Hepatocyte (in vitro differentiated cells): ENCODE measurements around the gene CALU. TPM values are rescaled to one million over a fixed set of nuclear protein-coding genes. Genes with fewer than 3 reads are reported as not detected.

Source experiments
- DNase-seq: peaks from one replicate; pipeline ENCODE4 v3.0.0-alpha.2; 2016; ENCODE audit warnings: low spot score
- H2AFZ ChIP-seq: fragments of 200-600 bp; sonication (generic); 2 replicates; pipeline ENCODE4 v1.6.0; 2016; ENCODE audit warnings: antibody characterized with exemption, mild to moderate bottlenecking
- H3K27ac ChIP-seq: fragments of 200-600 bp; sonication (generic); 2 replicates; pipeline ENCODE4 v1.5.1; 2016; ENCODE audit warnings: mild to moderate bottlenecking
- H3K27me3 ChIP-seq: fragments of 200-600 bp; sonication (generic); 2 replicates; pipeline ENCODE4 v1.6.1; 2016
- H3K36me3 ChIP-seq: fragments of 200-600 bp; sonication (generic); replicated peaks from 2 replicates; pipeline ENCODE4 v1.5.1; 2016; ENCODE audit warnings: low read depth; ENCODE audit not compliant: insufficient read depth
- H3K4me1 ChIP-seq: fragments of 200-600 bp; sonication (generic); 2 replicates; pipeline ENCODE4 v1.5.1; 2016; ENCODE audit warnings: mild to moderate bottlenecking, moderate library complexity; ENCODE audit not compliant: insufficient read depth
- H3K4me2 ChIP-seq: fragments of 200-600 bp; sonication (generic); 2 replicates; pipeline ENCODE4 v1.6.0; 2016
- H3K4me3 ChIP-seq: fragments of 200-600 bp; sonication (generic); 2 replicates; pipeline ENCODE4 v1.5.1; 2016; ENCODE audit warnings: mild to moderate bottlenecking
- H3K79me2 ChIP-seq: fragments of 200-600 bp; sonication (generic); 2 replicates; pipeline ENCODE4 v1.6.0; 2017; ENCODE audit warnings: mild to moderate bottlenecking
- H3K9me2 ChIP-seq: fragments of 200-600 bp; sonication (generic); replicated peaks from 2 replicates; pipeline ENCODE4 v1.6.0; 2017; ENCODE audit warnings: mild to moderate bottlenecking; ENCODE audit not compliant: insufficient read depth
- H3K9me3 ChIP-seq: fragments of 200-600 bp; sonication (generic); 2 replicates; pipeline ENCODE4 v1.5.1; 2016; ENCODE audit warnings: low read depth, mild to moderate bottlenecking
- H4K20me1 ChIP-seq: fragments of 200-600 bp; sonication (generic); 2 replicates; pipeline ENCODE4 v1.6.0; 2016; ENCODE audit warnings: mild to moderate bottlenecking; ENCODE audit not compliant: insufficient read depth, poor library complexity, severe bottlenecking
- EZH2 ChIP-seq: fragments of 200-600 bp; sonication (generic); IDR thresholded peaks from 2 replicates; pipeline ENCODE4 v1.6.1; 2016; ENCODE audit warnings: antibody characterized with exemption, mild to moderate bottlenecking, borderline replicate concordance
- EZH2phosphoT487 ChIP-seq: fragments of 200-600 bp; sonication (generic); IDR thresholded peaks from one replicate; pipeline ENCODE4 v1.6.1; 2018; ENCODE audit warnings: antibody characterized with exemption, mild to moderate bottlenecking, low read depth, moderate library complexity; ENCODE audit not compliant: unreplicated experiment, severe bottlenecking
- WGBS: methylation state at CpG from one replicate; pipeline ENCODE4 v1.1.6; 2016; ENCODE audit warnings: low lambda C conversion rate; ENCODE audit errors: missing lambda C conversion rate; 5-methylcytosine and 5-hydroxymethylcytosine counted together
- polyA plus RNA-seq: library from polyadenylated mRNA; unstranded; fragments of >200 nt; fragmentation: Nextera tagmentation; extraction: Ambion mirVana; gene quantifications from 2 replicates; pipeline ENCODE4 v1.2.1, GENCODE V29; 2016
- total RNA-seq: library from RNA; depleted of rRNA; stranded (reverse); fragments of >200 nt; gene quantifications from 2 replicates; pipeline ENCODE4 v1.2.3, GENCODE V29; 2014
- TF ChIP-seq, protein P1 (sequence below): fragments of 200-600 bp; sonication (generic); IDR thresholded peaks from 2 replicates; pipeline ENCODE4 v1.5.1; 2016; ENCODE audit warnings: antibody characterized with exemption, mild to moderate bottlenecking; ENCODE audit not compliant: poor library complexity

Gene CALU
- total and polyA plus RNA-seq, 2 experiments from 2014 or later, result 248 to 291 TPM

DNA sequence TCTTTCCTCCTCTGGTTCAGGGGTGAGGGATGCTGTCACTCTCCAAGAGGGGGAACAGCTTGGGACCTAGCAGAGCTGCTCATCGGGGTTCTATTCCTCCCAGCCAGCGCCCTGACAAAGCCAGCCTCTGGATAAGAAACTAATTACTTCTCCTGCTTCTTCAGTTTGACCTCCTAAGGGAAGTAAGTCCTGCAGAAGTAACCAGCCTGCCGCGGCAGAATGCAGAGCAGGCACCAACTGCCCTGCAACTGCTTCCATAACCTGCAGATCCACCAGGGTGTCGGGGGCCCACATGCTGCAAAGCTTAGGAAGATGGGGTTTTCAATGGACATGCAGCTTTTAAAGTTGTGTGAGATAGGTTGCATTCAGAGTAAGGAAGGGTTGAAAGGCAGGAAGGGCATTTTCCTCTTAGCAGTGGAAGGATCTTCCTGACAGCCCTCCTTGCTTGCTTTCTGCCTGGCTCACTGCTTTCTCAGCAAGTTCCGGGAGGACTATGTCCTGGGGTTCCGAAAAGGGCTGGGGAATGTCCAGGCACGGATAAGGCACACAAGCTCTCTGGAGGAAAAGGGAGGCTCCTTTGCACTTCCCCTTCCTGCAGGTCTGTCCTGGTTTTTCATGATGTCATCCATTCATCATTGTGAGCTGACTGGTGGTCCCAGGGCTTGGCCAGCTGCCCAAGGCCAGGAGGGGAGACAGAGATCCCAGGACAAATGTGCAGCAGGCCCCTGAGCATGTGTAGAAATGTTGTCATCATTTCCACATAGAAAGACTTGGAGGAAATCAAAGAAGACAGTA, 24.3 kb upstream of the CALU start:
- Histone ChIP-seq H3K36me3 (no peaks in the 10 kb centered on the region), H4K20me1 (no peaks in the 10 kb centered on the region), H3K27ac (no peak overlapping the region), H3K4me1 (no peaks in the 10 kb centered on the region), H3K4me2 (no peak overlapping the region), H3K9me3 (no peaks in the 10 kb centered on the region), H3K4me3 (no peak overlapping the region), H3K27me3 (no peaks in the 10 kb centered on the region), H3K79me2 (no peaks in the 10 kb centered on the region), H2AFZ (no peak overlapping the region), H3K9me2 (no peaks in the 10 kb centered on the region)
- WGBS, result 87% methylated on average over 8 of the region's 8 CpGs
- no peak for DNase-seq
- no peak for TF ChIP-seq EZH2
- TF ChIP-seq, protein P1, sequence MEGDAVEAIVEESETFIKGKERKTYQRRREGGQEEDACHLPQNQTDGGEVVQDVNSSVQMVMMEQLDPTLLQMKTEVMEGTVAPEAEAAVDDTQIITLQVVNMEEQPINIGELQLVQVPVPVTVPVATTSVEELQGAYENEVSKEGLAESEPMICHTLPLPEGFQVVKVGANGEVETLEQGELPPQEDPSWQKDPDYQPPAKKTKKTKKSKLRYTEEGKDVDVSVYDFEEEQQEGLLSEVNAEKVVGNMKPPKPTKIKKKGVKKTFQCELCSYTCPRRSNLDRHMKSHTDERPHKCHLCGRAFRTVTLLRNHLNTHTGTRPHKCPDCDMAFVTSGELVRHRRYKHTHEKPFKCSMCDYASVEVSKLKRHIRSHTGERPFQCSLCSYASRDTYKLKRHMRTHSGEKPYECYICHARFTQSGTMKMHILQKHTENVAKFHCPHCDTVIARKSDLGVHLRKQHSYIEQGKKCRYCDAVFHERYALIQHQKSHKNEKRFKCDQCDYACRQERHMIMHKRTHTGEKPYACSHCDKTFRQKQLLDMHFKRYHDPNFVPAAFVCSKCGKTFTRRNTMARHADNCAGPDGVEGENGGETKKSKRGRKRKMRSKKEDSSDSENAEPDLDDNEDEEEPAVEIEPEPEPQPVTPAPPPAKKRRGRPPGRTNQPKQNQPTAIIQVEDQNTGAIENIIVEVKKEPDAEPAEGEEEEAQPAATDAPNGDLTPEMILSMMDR, result no peak
- no peak for TF ChIP-seq EZH2phosphoT487

GRCh38 chr7:128718967-128719642, 20.1 kb upstream of the CALU start:
- Histone ChIP-seq H3K27ac (no peak overlapping the region), H3K9me2 (no peaks in the 10 kb centered on the region), H3K27me3 (no peaks in the 10 kb centered on the region), H3K36me3 (no peaks in the 10 kb centered on the region), H2AFZ (no peak overlapping the region), H3K4me1 (no peaks in the 10 kb centered on the region), H3K4me2 (no peak overlapping the region), H4K20me1 (no peaks in the 10 kb centered on the region), H3K9me3 (no peaks in the 10 kb centered on the region), H3K4me3 (no peak overlapping the region), H3K79me2 (no peaks in the 10 kb centered on the region)
- WGBS, result 94% methylated on average over 6 of the region's 6 CpGs
- TF ChIP-seq EZH2, result no peak
- TF ChIP-seq, protein P1, result no peak
- TF ChIP-seq EZH2phosphoT487, result no peak
- no peak for DNase-seq

DNA sequence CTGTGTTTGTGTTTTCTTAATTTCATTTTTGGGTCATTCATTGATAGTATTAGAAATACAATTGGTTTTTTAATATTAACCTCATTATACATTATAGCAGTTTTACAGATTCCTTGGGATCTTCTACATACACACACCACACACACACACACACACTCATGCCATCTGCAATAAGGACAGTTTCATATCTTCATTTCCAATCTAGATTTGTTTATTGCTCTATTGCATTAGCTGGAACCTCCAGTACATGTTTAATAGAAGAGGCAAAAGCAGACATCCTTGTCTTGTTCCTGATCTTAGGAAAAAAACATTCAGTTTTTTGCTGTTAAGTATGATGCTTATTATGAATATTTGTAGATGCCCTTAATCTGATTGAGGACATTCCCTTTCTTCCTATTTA, 17.8 kb upstream of the CALU start:
- H3K79me2 ChIP-seq, result no peaks in the 10 kb centered on the region
- no peaks in the 10 kb centered on the region for H3K9me3 ChIP-seq
- H3K4me1 ChIP-seq, result no peaks in the 10 kb centered on the region
- H4K20me1 ChIP-seq, result no peaks in the 10 kb centered on the region
- DNase-seq, result no peak
- no peak overlapping the region for H3K4me2 ChIP-seq
- TF ChIP-seq EZH2, result no peak
- TF ChIP-seq, protein P1, result no peak
- no peak for TF ChIP-seq EZH2phosphoT487
- no peak overlapping the region for H3K27ac ChIP-seq
- H3K27me3 ChIP-seq, result no peaks in the 10 kb centered on the region
- H3K9me2 ChIP-seq, result no peaks in the 10 kb centered on the region
- no peak overlapping the region for H2AFZ ChIP-seq
- no peak overlapping the region for H3K4me3 ChIP-seq
- no peaks in the 10 kb centered on the region for H3K36me3 ChIP-seq
